ENCODE data around the gene TTN. TPM values are rescaled to one million over a fixed set of nuclear protein-coding genes. Genes with fewer than 3 reads are reported as not detected.

TTN gene
- total RNA-seq, 1 experiment from 2014 or later, result 1.1 TPM

DNA sequence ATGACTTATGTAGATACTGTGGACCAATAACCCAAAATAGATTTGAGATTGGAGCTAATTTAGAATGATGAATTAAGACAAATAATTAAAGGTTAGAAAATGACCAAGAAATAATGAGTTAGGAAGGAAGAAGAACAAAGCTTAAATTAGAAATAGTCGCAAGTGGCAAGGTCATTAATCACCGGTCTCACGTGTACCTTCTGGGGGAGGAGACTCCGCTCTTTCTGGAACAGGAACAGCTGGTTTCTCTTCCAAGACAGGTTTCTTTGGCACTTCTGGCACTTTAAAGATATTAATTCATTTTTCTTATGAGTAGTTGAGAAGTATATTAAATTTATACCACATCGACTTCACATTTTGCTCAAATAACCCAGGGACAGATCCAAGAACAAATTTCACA is 156.7 kb downstream of the TTN start:
- no TSS peak for BruUV-seq (replicated peaks)
- H3K27me3 ChIP-seq (ENCODE audit: low read length), result peaks cover 39% of the 10 kb centered on the region
- H2AFZ ChIP-seq (ENCODE audit: low read length), result no peak overlapping the region
- H3F3A ChIP-seq (ENCODE audit: low read length, unreplicated experiment), result no peaks in the 10 kb centered on the region
- ChIA-PET POLR2A (ENCODE audit: unreplicated experiment) (no interaction called here), CTCF (no interaction called here)
- DNase-seq (no peak), ATAC-seq (no peak)
- H3K27ac ChIP-seq (ENCODE audit: low read length), result no peak overlapping the region
- no peak for TF ChIP-seq CTCF (conservative IDR thresholded peaks at IDR 0.05; ENCODE audit: low read depth, low read length)
- no peak for TF ChIP-seq EZH2phosphoT487 (IDR thresholded peaks at IDR 0.05; ENCODE audit: borderline replicate concordance, low read length)
- no peak for TF ChIP-seq EZH2 (IDR thresholded peaks at IDR 0.05; ENCODE audit: low read length, unreplicated experiment)
- no peaks in the 10 kb centered on the region for H3K79me2 ChIP-seq (ENCODE audit: low read length)
- intact Hi-C loops (cut with micrococcal nuclease), result no loop called here
- H3K4me1 ChIP-seq (ENCODE audit: insufficient read depth, low read length), result no peaks in the 10 kb centered on the region
- no peak overlapping the region for H3K4me2 ChIP-seq (ENCODE audit: low read length)
- no peaks in the 10 kb centered on the region for H3K9me3 ChIP-seq (ENCODE audit: low read length)
- H3K9me2 ChIP-seq (replicated peaks; ENCODE audit: low read length), result no peaks in the 10 kb centered on the region
- no peaks in the 10 kb centered on the region for H4K20me1 ChIP-seq (ENCODE audit: low read length)
- no peak overlapping the region for H3K9ac ChIP-seq (ENCODE audit: low read length)
- no peak overlapping the region for H3K4me3 ChIP-seq (ENCODE audit: low read length)
- H3K36me3 ChIP-seq (ENCODE audit: low read depth, low read length), result no peaks in the 10 kb centered on the region

GRCh38 chr2:178644919-178645318 is 162.3 kb downstream of the TTN start:
- CTCF ChIA-PET, result no interaction called here

DNA sequence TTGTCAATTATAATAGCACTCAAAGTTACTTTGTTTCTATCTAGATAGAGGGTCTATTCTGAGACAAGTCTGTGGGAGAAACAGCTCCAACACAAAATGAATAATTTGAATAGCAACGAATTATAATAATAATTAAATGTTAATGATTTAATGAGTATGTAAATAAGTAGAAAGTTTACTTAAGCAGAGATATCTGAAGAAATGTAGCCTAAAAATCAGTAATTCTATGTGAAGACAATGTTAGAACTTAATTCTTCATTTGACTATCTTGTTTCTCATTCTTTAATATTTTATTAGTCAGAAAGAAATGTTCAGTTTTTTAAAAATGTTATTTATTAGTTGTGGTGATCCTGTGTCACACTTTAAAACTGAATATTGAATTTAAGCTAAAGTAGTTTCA is 165.7 kb downstream of the TTN start:
- TF ChIP-seq EZH2 (IDR thresholded peaks at IDR 0.05; ENCODE audit: low read length, unreplicated experiment), result no peak
- TF ChIP-seq CTCF (conservative IDR thresholded peaks at IDR 0.05; ENCODE audit: low read depth, low read length), result no peak
- no peak for TF ChIP-seq EZH2phosphoT487 (IDR thresholded peaks at IDR 0.05; ENCODE audit: borderline replicate concordance, low read length)
- intact Hi-C loops (cut with micrococcal nuclease), result no loop called here
- CTCF ChIA-PET, result no interaction called here

More at GRCh38 chr2:178644919-178645318, 162.3 kb downstream of the TTN start:
- no peak overlapping the region for H3K9ac ChIP-seq (ENCODE audit: low read length)
- peaks cover 49% of the 10 kb centered on the region for H3K27me3 ChIP-seq (ENCODE audit: low read length)
- DNase-seq (no peak), ATAC-seq (no peak)
- H3K4me2 ChIP-seq (ENCODE audit: low read length), result no peak overlapping the region
- intact Hi-C loops (cut with micrococcal nuclease), result no loop called here
- H3K9me2 ChIP-seq (replicated peaks; ENCODE audit: low read length), result no peaks in the 10 kb centered on the region
- H2AFZ ChIP-seq (ENCODE audit: low read length), result no peak overlapping the region
- no peak overlapping the region for H3K27ac ChIP-seq (ENCODE audit: low read length)
- POLR2A ChIA-PET (ENCODE audit: unreplicated experiment), result no interaction called here
- no peaks in the 10 kb centered on the region for H3K9me3 ChIP-seq (ENCODE audit: low read length)
- H4K20me1 ChIP-seq (ENCODE audit: low read length), result no peaks in the 10 kb centered on the region; the same call in 1 of the 2 replicates
- no peak for TF ChIP-seq EZH2 (IDR thresholded peaks at IDR 0.05; ENCODE audit: low read length, unreplicated experiment)
- no peak for TF ChIP-seq CTCF (conservative IDR thresholded peaks at IDR 0.05; ENCODE audit: low read depth, low read length)
- H3K79me2 ChIP-seq (ENCODE audit: low read length), result no peaks in the 10 kb centered on the region
- H3F3A ChIP-seq (ENCODE audit: low read length, unreplicated experiment), result no peaks in the 10 kb centered on the region
- no TSS peak for BruUV-seq (replicated peaks)
- H3K4me1 ChIP-seq (ENCODE audit: insufficient read depth, low read length), result no peaks in the 10 kb centered on the region
- no peaks in the 10 kb centered on the region for H3K36me3 ChIP-seq (ENCODE audit: low read depth, low read length)
- H3K4me3 ChIP-seq (ENCODE audit: low read length), result no peak overlapping the region

More for the DNA sequence above, 165.7 kb downstream of the TTN start:
- Histone ChIP-seq H3K9me2 (replicated peaks; ENCODE audit: low read length) (no peaks in the 10 kb centered on the region), H3K36me3 (ENCODE audit: low read depth, low read length) (no peaks in the 10 kb centered on the region), H2AFZ (ENCODE audit: low read length) (no peak overlapping the region), H3K27me3 (ENCODE audit: low read length) (peaks cover 63% of the 10 kb centered on the region), H4K20me1 (ENCODE audit: low read length) (no peaks in the 10 kb centered on the region; the same call in 1 of the 2 replicates), H3K79me2 (ENCODE audit: low read length) (no peaks in the 10 kb centered on the region), H3K9me3 (ENCODE audit: low read length) (no peaks in the 10 kb centered on the region), H3K4me2 (ENCODE audit: low read length) (no peak overlapping the region), H3K4me1 (ENCODE audit: insufficient read depth, low read length) (no peaks in the 10 kb centered on the region), H3F3A (ENCODE audit: low read length, unreplicated experiment) (no peaks in the 10 kb centered on the region), H3K4me3 (ENCODE audit: low read length) (no peak overlapping the region), H3K27ac (ENCODE audit: low read length) (no peak overlapping the region), H3K9ac (ENCODE audit: low read length) (no peak overlapping the region)
- ATAC-seq (no peak), DNase-seq (no peak)
- POLR2A ChIA-PET (ENCODE audit: unreplicated experiment), result no interaction called here
- BruUV-seq (replicated peaks), result no TSS peak

Data from PC-3 (cell line).